A172 (cell line): ENCODE results near the gene SMPDL3A. TPM values are rescaled to one million over a fixed set of nuclear protein-coding genes. Genes with fewer than 3 reads are reported as not detected.

Source experiments
- DNase-seq: peaks from one replicate; pipeline ENCODE4 v3.0.0-alpha.2; 2015; ENCODE audit warnings: low spot score
- total RNA-seq: library from RNA; depleted of rRNA; stranded (reverse); fragments of >200 nt; shearing (Covaris generic); gene quantifications from 2 replicates; pipeline ENCODE4 v1.2.3, GENCODE V29; 2014

SMPDL3A gene
- total RNA-seq, 1 experiment from 2014 or later = 5.3 TPM

- DNase-seq = no peak
Observed at GRCh38 chr6:122804962-122805485, 16.0 kb downstream of the SMPDL3A start.

GRCh38 chr6:122806291-122806690, 17.2 kb downstream of the SMPDL3A start:
- DNase-seq = no peak

GRCh38 chr6:122808121-122808885, 19.2 kb downstream of the SMPDL3A start:
- no peak for DNase-seq

GRCh38 chr6:122809001-122809400, 19.9 kb downstream of the SMPDL3A start:
- no peak for DNase-seq

GRCh38 chr6:122809691-122810090, 20.6 kb downstream of the SMPDL3A start:
- no peak for DNase-seq

- no peak for DNase-seq
Observed at GRCh38 chr6:122810189-122810588, 21.1 kb downstream of the SMPDL3A start.

- no peak for DNase-seq
Observed at GRCh38 chr6:122817358-122817757, 28.3 kb downstream of the SMPDL3A start.

GRCh38 chr6:122817766-122818165, 28.7 kb downstream of the SMPDL3A start:
- no peak for DNase-seq

- DNase-seq = no peak
Observed at GRCh38 chr6:122818866-122819265, 29.8 kb downstream of the SMPDL3A start.

- DNase-seq = no peak
Observed at GRCh38 chr6:122821095-122821494, 32.0 kb downstream of the SMPDL3A start.

GRCh38 chr6:122825163-122825562, 36.1 kb downstream of the SMPDL3A start:
- no peak for DNase-seq

GRCh38 chr6:122829456-122829855, 40.4 kb downstream of the SMPDL3A start:
- DNase-seq = no peak

GRCh38 chr6:122831511-122831910, 42.5 kb downstream of the SMPDL3A start:
- no peak for DNase-seq

GRCh38 chr6:122832459-122832858, 43.4 kb downstream of the SMPDL3A start:
- no peak for DNase-seq

GRCh38 chr6:122833021-122833491, 44.0 kb downstream of the SMPDL3A start:
- no peak for DNase-seq

GRCh38 chr6:122838060-122838780, 49.2 kb downstream of the SMPDL3A start:
- peak; percentile 4 for DNase-seq

- DNase-seq = peak; percentile 43
Observed at GRCh38 chr6:122839472-122839871, 50.4 kb downstream of the SMPDL3A start.

GRCh38 chr6:122839906-122840305, 50.8 kb downstream of the SMPDL3A start:
- DNase-seq = no peak

GRCh38 chr6:122845464-122845863, 56.4 kb downstream of the SMPDL3A start:
- DNase-seq = no peak

GRCh38 chr6:122845916-122846612, 57.0 kb downstream of the SMPDL3A start:
- DNase-seq = peak; percentile 6

GRCh38 chr6:122853259-122853995, 64.4 kb downstream of the SMPDL3A start:
- no peak for DNase-seq
